H1 (cell line): Measurements from ENCODE around the gene TROAP. TPM values are rescaled to one million over a fixed set of nuclear protein-coding genes. Genes with fewer than 3 reads are reported as not detected.

ENCODE experiments used
- CHD2 ChIP-seq: IDR thresholded peaks from 2 replicates; pipeline ENCODE4 v1.6.1; 2012; ENCODE audit warnings: low read length, improper control_type of control experiment
- CTBP2 ChIP-seq: IDR thresholded peaks from 2 replicates; pipeline ENCODE4 v1.7.0; 2011; ENCODE audit warnings: borderline replicate concordance, mild to moderate bottlenecking, moderate library complexity, mixed read lengths, low read length; ENCODE audit not compliant: insufficient read depth, insufficient read length
- CTCF ChIP-seq, 3 experiments: IDR thresholded peaks; 1 replicate in 2 of 3; 2 replicates in 1 of 3; pipeline versions ENCODE4 v1.5.1 to v1.6.1; 2011; ENCODE audit warnings: low read length in 3 of 3, mild to moderate bottlenecking in 3 of 3, inconsistent platforms in 2 of 3, low read depth in 1 of 3, moderate library complexity in 1 of 3; ENCODE audit not compliant: insufficient read depth in 1 of 3; ENCODE audit errors: control extremely low read depth in 1 of 3
- E2F6 ChIP-seq: IDR thresholded peaks from 2 replicates; pipeline ENCODE4 v1.6.1; 2012; ENCODE audit warnings: inconsistent platforms
- GTF2F1 ChIP-seq: IDR thresholded peaks from 2 replicates; pipeline ENCODE4 v1.6.1; 2012; ENCODE audit warnings: low read depth, low read length, improper control_type of control experiment, borderline replicate concordance
- KDM5A ChIP-seq: fragments of 200-600 bp; IDR thresholded peaks from 2 replicates; pipeline ENCODE4 v1.7.1; 2012; ENCODE audit warnings: mild to moderate bottlenecking, low read length, inconsistent platforms, mixed read lengths
- POU5F1 ChIP-seq: IDR thresholded peaks from 2 replicates; pipeline ENCODE4 v1.6.1; 2011; ENCODE audit warnings: low read depth, mild to moderate bottlenecking, low read length, moderate library complexity
- RAD21 ChIP-seq, 2 experiments: IDR thresholded peaks in 1 of 2; conservative IDR thresholded peaks in 1 of 2; 2 replicates each; pipeline ENCODE4 v1.6.1; 2011; ENCODE audit warnings: low read depth in 2 of 2, low read length in 2 of 2, improper control_type of control experiment in 1 of 2, inconsistent platforms in 1 of 2, mild to moderate bottlenecking in 1 of 2, moderate library complexity in 1 of 2
- TBP ChIP-seq: IDR thresholded peaks from 2 replicates; pipeline ENCODE4 v1.6.1; 2011; ENCODE audit warnings: low read depth, low read length, improper control_type of control experiment
- TCF12 ChIP-seq: IDR thresholded peaks from 2 replicates; pipeline ENCODE4 v1.6.1; 2011; ENCODE audit warnings: low read depth, mild to moderate bottlenecking, low read length
- YY1 ChIP-seq: IDR thresholded peaks from 2 replicates; pipeline ENCODE4 v1.6.1; 2011; ENCODE audit warnings: low read depth, mild to moderate bottlenecking, low read length
- polyA plus RNA-seq, 7 experiments: library from polyadenylated mRNA; depleted of rRNA in 3 of 7; stranded (reverse) in 5 of 7; unstranded in 2 of 7; fragments of >200 nt in 5 of 7; fragments of 200-250 nt in 2 of 7; gene quantifications; 1 replicate in 5 of 7; 2 replicates in 1 of 7; 4 replicates in 1 of 7; pipeline versions ENCODE4 v1.2.1 to v1.2.3, GENCODE V29; 2011 to 2013; ENCODE audit warnings: missing spikeins in 2 of 7, mixed read lengths in 2 of 7
- total RNA-seq: library from RNA; stranded (reverse); fragmentation: NEBNext Ultra II Directional; extraction: Animal tissue kit (Norgen Biotek cat#: 25700); gene quantifications from 2 replicates; pipeline ENCODE4 v1.2.1, GENCODE V29; 2021

The TROAP gene
- total and polyA plus RNA-seq, 2 of the 8 experiments (the other 6 are each of a cell fraction or from before 2014, with no cell fraction given) = 36.7 to 52.0 TPM

- TF ChIP-seq RAD21 (IDR thresholded peaks at IDR 0.05 in 1 of 2, conservative IDR thresholded peaks at IDR 0.05 in 1 of 2; ENCODE audit: low read depth in 2 of 2, low read length in 2 of 2) (peak; percentile 59 to 63), KDM5A (no peak), POU5F1 (no peak), CTBP2 (peak; percentile 97), GTF2F1 (no peak), CTCF (IDR thresholded peaks at IDR 0.05; ENCODE audit: control extremely low read depth in 1 of 3, insufficient read depth in 1 of 3, low read depth in 1 of 3, low read length in 3 of 3) (peak; percentile 71 to 93 (median 90)), YY1 (peak; percentile 25; the same call in 1 of the 2 replicates), CHD2 (no peak), TCF12 (no peak), E2F6 (no peak), TBP (0 out of 2 replicates have a peak, but pooled peaks have one; percentile 40)
These were observed 19.2 kb downstream of the TROAP start (continued) for GRCh38 chr12:49342066-49342913.
